NT2/D1 (cell line): Measurements from ENCODE around the gene ZNF277.

Experiments
- SUZ12 ChIP-seq: IDR thresholded peaks from 2 replicates; pipeline ENCODE4 v1.6.1; 2011; ENCODE audit not compliant: insufficient read length, insufficient read depth; ENCODE audit errors: extremely low read depth
- YY1 ChIP-seq: IDR thresholded peaks from 2 replicates; pipeline ENCODE4 v1.6.1; 2011; ENCODE audit not compliant: insufficient read length, insufficient read depth
- ZNF274 ChIP-seq: IDR thresholded peaks from 2 replicates; pipeline ENCODE4 v1.6.1; 2011; ENCODE audit warnings: mild to moderate bottlenecking, low read depth, low read length

- TF ChIP-seq ZNF274 (no peak), YY1 (no peak), SUZ12 (no peak)
These were observed 30.1 kb downstream of the ZNF277 start for GRCh38 chr7:112236597-112236996.
